Measurements from ENCODE around the gene TIMM22.
A peak's percentile ranks its signal among the peaks of the same experiment; 100 is the strongest.
"Not testable (repeated sequence)": the region's sequence is repeated elsewhere in the genome, so short reads cannot be mapped to it uniquely, and the experiment has no call there.

TIMM22 gene

DNA sequence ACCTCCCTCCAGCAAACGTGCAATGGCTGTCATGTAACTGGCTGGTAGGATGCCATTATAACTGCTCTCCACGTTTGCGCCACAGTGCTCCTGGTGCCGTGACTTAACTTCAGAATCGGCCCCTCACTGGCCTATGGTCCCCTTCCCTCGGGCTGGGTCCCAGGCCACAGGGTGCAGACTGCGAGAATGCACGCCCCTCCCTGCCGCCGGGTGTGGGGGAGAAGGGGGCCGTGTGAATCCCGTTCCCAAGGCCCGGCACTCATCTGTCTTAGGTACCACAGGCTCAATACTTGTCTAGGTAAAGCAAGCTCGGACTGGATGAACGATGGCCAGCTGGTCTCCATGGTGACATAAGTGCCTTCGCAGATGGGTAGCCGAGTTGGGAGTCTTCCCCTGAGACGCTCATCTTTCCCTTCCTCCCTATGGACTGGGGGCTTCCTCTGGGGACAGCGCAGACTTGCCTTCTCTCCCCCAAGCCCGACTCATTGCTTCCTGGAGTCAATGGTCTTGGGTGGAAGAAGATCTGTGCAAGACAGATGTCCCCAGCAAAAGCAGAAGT, 37.8 kb downstream of the TIMM22 start:
- DNase-seq (ENCODE audit: low read depth, low spot score): no peak
- no peak overlapping the region for H3K4me3 ChIP-seq (ENCODE audit: low read length)

DNA sequence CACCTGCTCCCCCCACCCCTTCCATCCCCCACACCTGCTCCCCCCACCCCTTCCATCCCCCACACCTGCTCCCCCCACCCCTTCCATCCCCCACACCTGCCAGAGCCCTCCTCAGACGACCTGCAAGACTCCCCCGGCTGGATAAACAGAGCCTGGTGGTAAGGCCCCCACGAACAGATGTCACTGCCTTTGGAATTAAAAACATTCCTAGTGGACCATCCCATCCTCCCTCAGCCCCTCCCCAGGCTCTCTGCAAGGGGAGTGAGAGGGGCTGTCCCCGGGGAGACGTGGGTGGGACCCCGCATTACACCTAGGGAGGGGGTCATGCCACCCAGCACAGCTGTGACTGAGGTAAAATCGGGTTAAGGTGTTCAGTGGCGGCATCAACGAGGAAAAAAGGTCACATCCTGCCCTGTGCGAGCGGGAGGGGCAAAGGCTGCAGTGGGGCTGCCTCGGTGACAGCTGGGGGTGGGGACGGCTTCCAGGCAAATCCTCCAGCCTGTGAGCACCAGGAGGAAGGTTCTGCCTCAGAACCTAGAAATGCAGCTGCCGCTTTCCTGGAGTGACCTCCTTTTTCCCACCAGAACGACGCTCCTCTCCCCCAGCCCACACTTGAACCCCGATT, 38.7 kb downstream of the TIMM22 start:
- no peak overlapping the region for H3K4me3 ChIP-seq (ENCODE audit: low read length)
- peak; percentile 8 for DNase-seq (ENCODE audit: low read depth, low spot score)

DNA sequence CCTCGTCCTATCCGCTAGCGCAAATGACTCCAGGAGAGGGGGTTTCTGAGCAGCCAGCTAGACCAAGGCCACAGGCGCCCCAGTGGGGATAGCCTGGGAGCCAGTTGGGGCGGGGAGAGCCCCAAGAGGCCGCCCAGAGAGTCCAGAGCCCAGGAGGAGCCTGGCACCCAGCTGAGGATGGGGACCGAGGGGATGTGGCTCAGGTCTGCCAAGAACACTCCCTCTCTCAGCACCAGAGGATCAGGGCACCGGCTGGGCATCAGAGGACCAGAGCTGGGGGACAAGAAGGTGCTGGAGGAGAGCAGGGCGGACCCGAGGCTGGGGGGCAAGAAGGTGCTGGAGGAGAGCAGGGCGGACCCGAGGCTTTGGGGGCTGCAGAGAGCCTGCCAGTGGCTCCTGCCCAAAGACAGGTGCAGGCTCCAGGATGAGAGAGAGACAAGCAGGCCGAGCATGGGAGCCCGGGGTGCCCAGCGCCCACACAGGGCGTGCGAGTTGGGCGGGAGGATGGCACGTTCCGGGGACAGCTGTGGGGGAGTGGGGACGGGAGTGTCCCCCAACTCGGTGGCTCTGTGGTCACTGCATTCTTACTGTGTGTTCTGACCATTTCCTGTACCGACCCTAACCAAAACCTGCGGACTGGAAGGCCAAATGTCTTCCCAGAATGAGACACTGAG, 39.4 kb downstream of the TIMM22 start:
- DNase-seq (ENCODE audit: low read depth, low spot score): no peak
- no peak overlapping the region for H3K4me3 ChIP-seq (ENCODE audit: low read length)

DNA sequence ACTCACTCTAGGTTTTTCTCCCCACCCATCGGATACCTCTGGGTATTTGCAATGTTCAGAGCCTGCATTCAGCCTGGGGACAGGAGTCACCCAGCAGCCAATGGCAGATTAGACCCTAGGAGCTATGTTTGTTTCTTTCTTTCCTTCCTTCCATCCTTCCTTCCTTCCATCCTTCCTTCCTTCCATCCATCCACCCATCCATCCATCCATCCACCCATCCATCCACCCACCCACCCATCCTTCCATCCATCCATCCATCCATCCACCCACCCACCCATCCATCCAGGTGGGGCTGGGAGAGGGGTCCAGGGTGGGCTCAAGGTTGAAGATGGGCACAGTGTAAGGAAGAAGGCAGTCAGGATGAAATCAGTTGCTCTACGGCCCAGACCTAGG, 39.9 kb downstream of the TIMM22 start:
- DNase-seq (ENCODE audit: low read depth, low spot score): no peak
- no peak overlapping the region for H3K4me3 ChIP-seq (ENCODE audit: low read length)

DNA sequence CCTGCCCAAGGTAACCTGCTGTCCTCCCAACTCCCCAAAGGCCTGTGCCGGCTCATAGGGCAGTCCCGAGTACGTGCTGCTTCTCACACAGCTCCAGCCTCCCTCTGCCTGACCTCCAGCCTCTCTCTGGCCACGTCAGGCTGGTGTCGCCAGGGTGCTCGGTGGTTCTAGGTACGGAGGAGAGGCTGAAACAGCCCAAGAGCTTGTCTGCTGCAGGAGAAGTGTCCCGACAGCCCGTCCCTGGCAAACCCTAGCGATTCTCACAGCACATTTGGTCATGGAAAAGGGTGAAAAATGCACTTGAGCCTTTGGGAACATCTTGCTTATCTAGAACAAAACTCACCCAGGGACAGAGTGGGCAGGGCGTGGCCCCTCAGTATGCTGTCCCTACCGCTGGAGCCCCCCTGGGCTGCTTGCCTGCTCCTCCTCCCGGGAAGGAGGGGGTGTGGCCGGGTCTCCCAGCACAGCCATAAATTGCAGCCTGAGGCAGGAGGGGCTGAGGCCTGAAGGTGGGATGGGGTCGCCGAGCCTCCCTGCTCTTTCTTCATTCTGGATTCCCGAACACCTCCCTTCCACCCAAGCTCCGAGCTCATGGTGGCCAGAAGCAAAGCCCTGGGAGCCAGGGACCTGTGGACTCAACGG, 40.4 kb downstream of the TIMM22 start:
- DNase-seq (ENCODE audit: low read depth, low spot score): no peak
- H3K4me3 ChIP-seq (ENCODE audit: low read length): no peak overlapping the region

DNA sequence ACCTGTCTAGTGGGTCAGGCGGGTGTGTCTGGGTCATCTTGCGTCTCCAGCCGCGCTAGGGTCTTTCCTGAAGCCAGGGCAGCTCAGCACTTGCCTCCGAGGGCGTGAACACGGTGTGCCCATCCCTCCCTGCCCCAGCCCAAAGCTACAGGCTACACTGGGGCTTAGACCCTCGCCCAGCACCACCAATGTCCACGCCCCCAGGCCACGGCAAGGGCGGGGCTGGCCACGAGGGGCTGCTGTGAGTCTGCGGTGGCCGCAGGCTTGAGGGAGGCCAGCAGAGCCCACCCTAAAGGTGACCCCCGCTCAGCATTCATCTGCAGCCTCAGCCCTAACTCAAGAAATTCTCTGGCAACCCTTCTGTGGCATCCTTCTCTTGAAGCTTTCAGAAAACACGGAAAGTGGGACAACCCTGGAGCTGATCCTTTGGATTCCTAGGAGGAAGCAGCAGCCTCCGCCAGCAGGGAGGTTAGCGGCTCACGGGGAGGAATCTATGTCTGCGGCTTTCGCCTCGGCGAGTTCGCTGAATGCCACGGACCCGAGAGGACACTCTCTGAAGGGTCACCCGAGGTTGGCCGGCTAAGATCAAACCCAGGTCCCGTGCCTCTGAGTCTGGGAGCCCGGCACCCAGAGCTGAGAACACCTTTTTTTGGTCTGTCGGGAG, 41.7 kb downstream of the TIMM22 start:
- no peak overlapping the region for H3K4me3 ChIP-seq (ENCODE audit: low read length)
- DNase-seq (ENCODE audit: low read depth, low spot score): no peak

DNA sequence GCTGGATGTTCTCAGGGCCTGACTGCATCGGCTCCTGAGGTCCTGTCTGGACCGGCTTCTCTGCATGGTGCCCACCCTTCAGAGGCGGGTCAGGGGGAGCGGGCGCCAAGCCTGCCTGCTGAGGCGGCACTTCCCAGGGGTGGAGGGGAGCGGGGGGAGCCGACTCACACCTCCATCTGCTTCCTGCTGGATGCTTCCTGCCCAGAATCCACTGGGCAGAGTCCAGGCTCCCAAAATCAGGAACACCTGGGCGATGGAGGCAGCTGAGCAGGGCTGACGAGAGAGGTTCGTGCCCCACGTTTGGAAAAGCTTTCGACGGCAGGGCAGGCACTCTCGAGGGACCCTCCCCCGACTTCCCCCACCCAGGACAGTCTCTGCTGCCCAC, 42.2 kb downstream of the TIMM22 start:
- no peak for DNase-seq (ENCODE audit: low read depth, low spot score)
- H3K4me3 ChIP-seq (ENCODE audit: low read length): no peak overlapping the region

DNA sequence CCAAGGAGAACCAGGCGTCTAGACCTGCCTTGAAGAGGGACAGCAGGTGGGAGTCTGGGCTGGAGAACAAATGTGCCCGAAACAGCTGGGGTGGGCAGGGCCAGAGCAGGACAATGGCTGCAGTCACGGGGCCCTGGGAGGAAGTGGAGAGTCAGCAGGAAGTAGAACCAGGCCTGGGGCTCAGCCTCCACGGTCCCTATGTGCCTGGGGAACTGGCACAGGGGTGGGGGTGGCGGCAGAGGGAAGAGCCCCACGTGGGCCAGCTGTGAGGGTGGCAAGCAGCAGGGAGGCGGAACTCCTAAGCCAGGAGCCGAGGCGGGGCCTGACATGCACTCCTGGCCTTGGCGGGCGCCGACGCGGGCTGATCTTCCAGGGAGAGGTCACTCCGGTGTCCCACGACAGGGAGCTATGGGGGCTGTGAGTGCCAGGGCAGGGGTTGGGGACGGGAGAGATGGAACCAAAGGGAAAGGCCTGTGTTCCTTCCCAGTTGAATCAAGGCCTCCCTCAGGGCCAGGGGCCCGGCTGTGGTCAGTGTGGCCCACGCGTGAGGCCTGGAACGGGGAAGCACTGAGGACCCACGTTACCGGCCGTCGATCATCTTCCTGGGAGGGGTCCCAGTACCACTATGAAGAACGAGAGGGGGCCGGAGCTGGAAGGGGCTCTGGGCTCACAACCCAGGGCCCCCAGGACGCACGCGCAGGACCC, 42.7 kb downstream of the TIMM22 start:
- no peak for DNase-seq (ENCODE audit: low read depth, low spot score)
- no peak overlapping the region for H3K4me3 ChIP-seq (ENCODE audit: low read length)

DNA sequence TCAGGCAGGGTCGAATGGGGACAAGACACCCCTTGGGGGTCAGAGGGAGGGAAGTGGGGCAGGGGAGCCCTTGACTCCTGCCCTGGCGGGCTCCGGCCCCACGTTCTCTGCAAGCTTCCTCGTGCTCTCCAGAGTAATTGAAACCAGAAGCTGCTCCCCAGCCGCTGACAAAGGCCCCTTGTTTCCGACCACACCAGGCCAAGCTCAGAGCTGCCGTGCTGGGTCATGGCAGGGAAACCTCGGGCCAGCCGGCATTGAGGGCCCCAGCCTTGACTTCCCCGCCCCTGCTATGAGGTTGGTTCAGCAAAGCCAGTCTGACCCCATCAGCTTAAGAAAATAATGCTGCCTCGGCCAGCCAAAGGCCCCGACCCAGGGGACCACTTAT, 43.3 kb downstream of the TIMM22 start:
- no peak for DNase-seq (ENCODE audit: low read depth, low spot score)
- no peak overlapping the region for H3K4me3 ChIP-seq (ENCODE audit: low read length)

DNA sequence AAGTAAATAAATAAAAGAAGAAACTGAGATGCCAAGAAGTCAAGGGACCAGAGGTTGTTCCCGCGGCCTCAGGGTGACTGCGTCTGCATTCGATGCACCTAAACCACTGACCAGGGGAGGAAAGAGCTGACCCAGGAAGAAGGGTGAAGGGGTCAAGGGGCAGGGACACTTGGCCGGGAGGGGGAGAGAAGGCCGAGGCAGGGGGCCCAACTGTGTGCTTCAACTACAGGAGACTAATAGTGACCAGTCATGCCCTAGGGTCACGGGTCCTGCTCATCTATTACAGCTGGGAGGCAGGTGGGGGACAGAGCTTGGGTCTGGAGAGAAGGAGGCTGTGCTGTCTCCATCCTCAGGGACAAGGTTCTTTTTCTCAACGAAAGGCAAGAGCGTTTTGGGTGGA, 44.8 kb downstream of the TIMM22 start:
- no peak overlapping the region for H3K4me3 ChIP-seq (ENCODE audit: low read length)
- DNase-seq (ENCODE audit: low read depth, low spot score): no peak

DNA sequence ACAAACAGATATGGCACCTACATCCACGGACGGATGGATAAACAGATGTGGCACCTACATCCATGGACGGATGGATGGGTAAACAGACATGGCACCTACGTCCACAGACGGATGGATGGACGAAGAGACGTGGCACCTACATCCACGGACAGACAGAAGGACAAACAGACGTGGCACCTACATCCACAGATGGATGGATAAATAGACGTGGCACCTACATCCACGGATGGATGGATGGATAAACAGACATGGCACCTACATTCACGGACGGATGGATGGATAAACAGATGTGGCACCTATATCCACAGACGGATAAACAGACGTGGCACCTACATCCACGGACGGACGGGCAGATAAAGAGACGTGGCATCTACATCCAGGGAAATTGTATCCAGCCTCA, 45.6 kb downstream of the TIMM22 start:
- no peak overlapping the region for H3K4me3 ChIP-seq (ENCODE audit: low read length)
- DNase-seq (ENCODE audit: low read depth, low spot score): no peak

DNA sequence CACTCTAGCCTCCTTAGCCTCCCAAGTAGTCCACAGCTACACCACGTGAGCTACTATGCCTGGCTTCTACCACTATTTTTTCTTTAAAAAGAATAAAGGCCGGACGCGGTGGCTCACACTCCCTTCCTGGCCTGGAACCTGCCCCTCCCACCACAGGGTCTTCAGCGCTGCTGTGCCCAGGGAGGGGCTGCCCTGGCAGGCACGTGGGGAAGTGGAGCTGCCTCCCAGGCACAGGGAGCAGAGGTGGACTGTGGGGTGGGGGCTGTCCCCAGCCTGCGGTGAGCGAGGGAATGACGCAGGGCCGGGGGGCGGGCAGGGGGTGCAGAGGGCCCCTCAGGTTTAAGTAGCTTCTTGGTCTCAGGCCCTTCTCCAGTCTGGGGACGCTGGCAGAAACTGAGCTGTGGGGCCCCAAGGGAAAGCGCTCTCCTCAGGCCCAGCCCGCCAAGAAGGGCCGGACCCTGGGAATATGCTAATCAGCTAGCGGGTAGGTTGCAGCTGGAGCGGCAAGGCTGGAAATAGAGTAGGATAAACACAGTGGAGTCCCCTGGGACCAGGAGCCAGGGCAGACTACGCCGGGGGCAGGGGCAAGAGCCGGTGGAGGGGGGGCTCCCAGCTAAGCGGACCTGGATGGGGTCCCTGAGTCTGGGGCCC, 46.8 kb downstream of the TIMM22 start:
- no peak for DNase-seq (ENCODE audit: low read depth, low spot score)
- no peak overlapping the region for H3K4me3 ChIP-seq (ENCODE audit: low read length)

DNA sequence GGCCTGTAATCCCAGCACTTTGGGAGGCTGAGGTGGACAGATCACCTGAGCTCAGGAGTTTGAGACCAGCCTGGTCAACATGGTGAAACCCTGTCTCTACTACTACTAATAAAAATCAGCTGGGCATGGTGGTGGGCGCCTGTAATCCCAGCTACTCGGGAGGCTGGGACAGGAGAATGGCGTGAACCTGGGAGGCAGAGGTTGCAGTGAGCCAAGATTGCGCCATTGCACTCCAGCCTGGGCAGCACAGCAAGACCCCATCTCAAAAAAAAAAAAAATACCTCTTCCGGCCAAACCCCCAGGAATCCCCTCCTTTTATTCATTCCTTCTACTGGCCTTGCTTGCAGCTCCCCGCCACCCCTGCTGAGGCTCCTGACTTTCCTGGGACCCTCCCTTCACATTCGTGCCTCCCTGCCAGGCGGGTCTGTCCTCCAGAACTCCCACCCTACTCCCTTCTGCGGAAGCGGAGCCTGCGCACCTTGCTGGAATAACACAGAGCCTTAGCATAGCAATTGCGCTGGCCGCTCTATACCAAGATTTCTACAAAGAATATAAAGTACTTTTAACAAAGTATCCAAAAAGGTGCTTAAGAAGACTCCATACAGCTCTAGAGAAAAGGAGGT, 47.6 kb downstream of the TIMM22 start:
- H3K4me3 ChIP-seq (ENCODE audit: low read length); DNase-seq (ENCODE audit: low read depth, low spot score): not testable (repeated sequence)

DNA sequence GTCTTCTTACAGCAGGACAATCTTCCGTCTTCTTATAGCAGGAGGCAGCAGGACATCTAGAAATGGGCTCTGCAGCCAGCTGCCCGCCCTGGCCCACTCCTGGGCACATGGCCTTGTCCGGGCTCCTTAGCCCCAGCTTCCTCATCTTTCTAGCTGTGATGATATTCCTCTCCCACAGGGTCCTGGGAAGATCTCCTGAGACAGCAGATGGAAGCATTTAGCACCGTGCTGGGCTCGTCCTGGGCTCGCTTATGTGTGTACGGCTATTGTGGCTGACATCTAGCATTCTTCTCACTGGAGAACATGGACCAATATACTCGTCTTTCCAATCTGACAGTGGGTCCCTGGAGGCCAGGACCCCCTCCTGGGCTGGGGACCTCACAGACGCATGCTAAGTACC, 48.5 kb downstream of the TIMM22 start:
- no peak overlapping the region for H3K4me3 ChIP-seq (ENCODE audit: low read length)
- DNase-seq (ENCODE audit: low read depth, low spot score): no peak

DNA sequence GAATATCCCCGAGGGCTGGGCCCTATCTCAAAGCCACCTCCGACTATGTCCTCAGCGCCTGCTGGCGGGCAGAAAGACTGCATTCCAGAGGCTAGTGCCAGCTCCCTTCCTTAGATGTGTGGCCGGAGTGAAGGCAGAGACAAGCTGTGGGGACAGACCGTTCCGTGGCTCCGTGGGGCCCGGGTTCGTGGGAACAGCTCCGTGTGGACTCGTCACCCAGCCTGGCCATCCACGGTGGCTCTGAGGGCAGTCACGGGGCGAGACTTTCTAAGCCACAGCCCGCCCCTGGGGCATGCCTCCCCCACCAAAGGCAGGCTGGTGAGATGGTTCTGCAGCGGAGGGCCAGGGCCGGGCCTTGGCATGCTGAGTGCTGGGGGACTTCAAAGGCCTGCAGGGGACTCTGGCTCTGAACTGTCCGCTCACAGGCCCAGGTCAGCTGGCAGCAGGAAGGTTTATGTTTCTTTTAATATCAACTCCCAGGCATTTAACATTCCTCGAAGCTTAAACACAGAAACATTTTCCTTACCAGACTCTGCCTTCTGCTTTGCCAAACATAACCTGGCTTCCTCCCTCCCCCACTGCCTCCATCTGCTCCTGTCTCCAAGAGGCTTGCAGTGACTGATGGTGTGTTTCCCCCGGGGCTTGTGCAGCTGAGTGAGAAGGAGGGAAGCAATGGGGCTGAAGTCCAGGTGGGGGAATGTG, 50.4 kb downstream of the TIMM22 start:
- no peak overlapping the region for H3K4me3 ChIP-seq (ENCODE audit: low read length)
- no peak for DNase-seq (ENCODE audit: low read depth, low spot score)

DNA sequence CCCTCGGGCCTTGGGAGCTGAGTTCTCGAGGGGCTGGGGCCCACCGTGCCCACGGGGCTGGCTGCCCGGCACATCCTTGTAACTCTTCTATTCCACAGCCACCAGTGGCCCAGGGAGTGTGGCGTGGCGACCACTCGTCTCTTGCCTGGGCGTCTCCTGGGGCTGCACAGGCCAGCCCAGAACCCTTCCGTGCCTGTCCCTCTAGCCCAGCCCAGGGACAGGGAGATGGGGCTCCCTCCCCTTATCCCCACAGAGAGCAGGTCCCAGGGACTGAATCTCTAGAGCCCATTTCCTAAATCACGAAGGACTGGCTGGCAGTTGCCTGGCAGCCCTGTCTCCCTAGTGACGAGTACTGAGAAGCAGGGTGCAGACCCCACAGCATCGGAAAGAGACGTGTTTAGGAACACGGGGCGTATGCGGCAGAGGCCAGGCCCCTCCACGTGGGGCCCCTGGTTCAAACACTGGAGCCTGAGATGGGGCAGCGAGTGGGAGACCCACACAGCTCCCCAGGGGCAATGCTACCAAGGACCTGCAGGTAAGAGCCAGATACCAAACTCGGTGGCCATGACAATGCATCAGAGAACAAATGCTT, 51.0 kb downstream of the TIMM22 start:
- DNase-seq (ENCODE audit: low read depth, low spot score): no peak
- H3K4me3 ChIP-seq (ENCODE audit: low read length): no peak overlapping the region

DNA sequence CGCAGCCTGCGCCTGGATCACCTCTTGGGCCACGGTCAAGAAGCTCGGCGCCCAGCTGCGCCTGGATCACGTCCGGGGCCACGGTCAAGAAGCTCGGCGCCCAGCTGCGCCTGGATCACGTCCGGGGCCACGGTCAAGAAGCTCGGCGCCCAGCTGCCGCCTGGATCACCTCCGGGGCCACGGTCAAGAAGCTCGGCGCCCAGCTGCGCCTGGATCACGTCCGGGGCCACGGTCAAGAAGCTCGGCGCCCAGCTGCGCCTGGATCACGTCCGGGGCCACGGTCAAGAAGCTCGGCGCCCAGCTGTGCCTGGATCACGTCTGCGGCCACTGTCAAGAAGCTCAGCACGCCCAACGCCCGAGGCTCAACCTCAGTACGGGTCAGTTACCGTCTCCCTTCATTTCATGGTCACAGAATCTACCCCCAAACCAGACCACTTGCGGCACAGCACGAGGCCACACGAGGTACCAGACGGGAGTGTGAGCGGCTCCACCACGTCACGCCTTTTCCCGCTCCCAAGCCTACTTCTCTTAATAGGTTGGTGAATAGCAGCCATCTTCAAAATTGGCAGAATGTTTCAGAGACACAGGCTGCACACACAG, 51.7 kb downstream of the TIMM22 start:
- not testable (repeated sequence) for H3K4me3 ChIP-seq (ENCODE audit: low read length); DNase-seq (ENCODE audit: low read depth, low spot score)
